Transverse colon (tissue), 4 donors: ENCODE data around the gene NLRP12. TPM values are rescaled to one million over a fixed set of nuclear protein-coding genes. Genes with fewer than 3 reads are reported as not detected.
A peak's percentile ranks its signal among the peaks of the same experiment; 100 is the strongest.
"Not testable (repeated sequence)": the region's sequence is repeated elsewhere in the genome, so short reads cannot be mapped to it uniquely, and the experiment has no call there.

Experiments used
- DNase-seq: peaks from one replicate; pipeline ENCODE4 v3.0.0-alpha.2; 2019
- H3K27ac ChIP-seq, 4 donors: fragments of 200-600 bp; sonication (generic); 2 replicates each; pipeline ENCODE4 v1.5.1; 2016 to 2018; ENCODE audit warnings: inconsistent platforms in 4 of 4
- H3K27me3 ChIP-seq: fragments of 200-600 bp; sonication (generic); 2 replicates; pipeline ENCODE4 v1.5.1; 2017; ENCODE audit warnings: inconsistent platforms
- H3K36me3 ChIP-seq, 4 donors: fragments of 200-600 bp; sonication (generic); 2 replicates each; pipeline ENCODE4 v1.5.1; 2017 to 2019; ENCODE audit warnings: inconsistent platforms in 4 of 4
- H3K4me1 ChIP-seq, 4 donors: fragments of 200-600 bp; sonication (generic); 2 replicates each; pipeline ENCODE4 v1.5.1; 2017 to 2020; ENCODE audit warnings: inconsistent platforms in 4 of 4
- H3K4me3 ChIP-seq, 4 donors: fragments of 200-600 bp; sonication (generic); 1 replicate in 1 of 4; 2 replicates in 3 of 4; pipeline versions ENCODE4 v1.5.1 to v1.6.1; 2017 to 2019; ENCODE audit warnings: inconsistent platforms in 4 of 4
- H3K9me3 ChIP-seq, 2 donors: fragments of 200-600 bp; sonication (generic); 2 replicates each; pipeline ENCODE4 v1.5.1; 2017 to 2019; ENCODE audit warnings: inconsistent platforms in 2 of 2
- CTCF ChIP-seq, 5 experiments: fragments of 200-600 bp in 3 of 5; fragments of 450-650 bp in 2 of 5; sonication (generic) in 3 of 5; IDR thresholded peaks; 1 replicate in 2 of 5; 2 replicates in 3 of 5; pipeline ENCODE4 v1.5.1; 2016 to 2017; ENCODE audit warnings: antibody characterized with exemption in 5 of 5, inconsistent platforms in 3 of 5, mild to moderate bottlenecking in 2 of 5, moderate library complexity in 1 of 5
- EP300 ChIP-seq: sonication (generic); formaldehyde crosslinking; IDR thresholded peaks from one replicate; pipeline ENCODE4 v1.6.1; 2017; ENCODE audit warnings: antibody characterized with exemption, low read depth
- POLR2A ChIP-seq: fragments of 450-650 bp; IDR thresholded peaks from one replicate; pipeline ENCODE4 v1.6.1; 2016; ENCODE audit warnings: antibody characterized with exemption, mild to moderate bottlenecking, moderate library complexity
- POLR2AphosphoS5 ChIP-seq, 3 donors: sonication (generic); formaldehyde crosslinking; IDR thresholded peaks; one replicate each; pipeline ENCODE4 v1.6.1; 2016; ENCODE audit warnings: antibody characterized with exemption in 3 of 3
- WGBS, 2 donors: methylation state at CpG; one replicate each; pipeline ENCODE4 v1.1.5; 2018; ENCODE audit warnings: low coverage in 1 of 2; 5-methylcytosine and 5-hydroxymethylcytosine counted together
- in situ Hi-C, 4 donors: fragments of 200-750 bp; cut with MboI; loops; one replicate each; pipeline versions ENCODE4 v1.15.0 to v1.15.1; 2017; ENCODE audit warnings: low sequenced_read_pairs in 3 of 4, low pct_ligation_motif_present in 1 of 4, low pct_unique_long_range_greater_than_20kb in 1 of 4
- intact Hi-C: fragments of 100-400 bp; cut with DNase I; formaldehyde crosslinking; loops from one replicate; pipeline ENCODE4 v1.15.1; 2023; ENCODE audit warnings: low total_unique reads
- total RNA-seq, 4 donors: library from RNA; depleted of rRNA; stranded (reverse); fragments of >200 nt; gene quantifications; one replicate each; pipeline ENCODE4 v1.1.0, GENCODE V29; 2016

The NLRP12 gene
- total RNA-seq, 4 donors from 2014 or later, result 0.16 TPM; not detected in 3

- Histone ChIP-seq H3K36me3 (no peaks in the 10 kb centered on the region), H3K4me3 (no peak overlapping the region), H3K27me3 (peaks cover 5% of the 10 kb centered on the region), H3K9me3 (no peaks in the 10 kb centered on the region), H3K4me1 (no peaks in the 10 kb centered on the region), H3K27ac (no peak overlapping the region)
- 51 to 74% methylated on average over 7 to 18 of the region's 18 CpGs for WGBS, 2 donors
- DNase-seq, result no peak
- in situ Hi-C loops, result no loop called here
- no peak for TF ChIP-seq EP300
- no peak for TF ChIP-seq POLR2A
- TF ChIP-seq CTCF (IDR thresholded peaks at IDR 0.05), result no peak
- no peak for TF ChIP-seq POLR2AphosphoS5 (IDR thresholded peaks at IDR 0.05)
- intact Hi-C loops, result loop anchor here (5.0 kb wide), 1 partner anchor 517 kb away; no protein-coding TSS in a partner anchor
These were observed 48.6 kb downstream of the NLRP12 start for GRCh38 chr19:53775524-53775923.

- H3K4me3 ChIP-seq, DNase-seq, H3K9me3 ChIP-seq, in situ Hi-C loops, H3K27me3 ChIP-seq, H3K36me3 ChIP-seq, H3K27ac ChIP-seq, H3K4me1 ChIP-seq, intact Hi-C loops: not testable (repeated sequence)
- 0 to 46% methylated on average over 1 to 7 of the region's 7 CpGs for WGBS, 2 donors
These were observed 49.6 kb downstream of the NLRP12 start for GRCh38 chr19:53774491-53774890.

DNA sequence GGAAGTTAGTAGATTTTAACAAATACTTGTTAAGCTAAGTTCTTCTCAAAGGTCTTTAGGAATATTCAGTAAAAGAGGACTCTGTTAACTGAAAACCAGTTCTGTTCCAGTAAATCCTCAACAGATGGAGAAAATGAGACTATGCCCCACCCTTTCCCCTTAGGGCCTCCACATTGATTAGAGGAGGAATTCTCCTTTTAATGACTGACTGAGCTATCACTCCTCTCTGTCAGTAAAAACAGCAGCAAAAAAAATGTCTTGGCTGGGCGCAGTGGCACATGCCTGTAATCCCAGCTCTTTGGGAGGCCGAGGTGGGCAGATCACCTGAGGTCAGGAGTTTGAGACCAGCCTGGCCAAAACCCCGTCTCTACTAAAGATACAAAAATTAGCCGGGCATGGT is 50.1 kb downstream of the NLRP12 start:
- Histone ChIP-seq H3K27ac (no peak overlapping the region), H3K4me1 (no peaks in the 10 kb centered on the region), H3K27me3 (peaks cover 5% of the 10 kb centered on the region), H3K36me3 (no peaks in the 10 kb centered on the region), H3K9me3 (no peaks in the 10 kb centered on the region), H3K4me3 (no peak overlapping the region)
- WGBS, 2 donors, result 68% methylated on average over 4 of the region's 4 CpGs; no CpG with 5 or more reads in 1 of the 2 donors
- intact Hi-C loops, result no loop called here
- DNase-seq, result no peak
- TF ChIP-seq CTCF (IDR thresholded peaks at IDR 0.05), result no peak
- TF ChIP-seq POLR2AphosphoS5 (IDR thresholded peaks at IDR 0.05), result no peak
- TF ChIP-seq EP300, result no peak
- TF ChIP-seq POLR2A, result no peak
- in situ Hi-C loops, result no loop called here

- Histone ChIP-seq H3K27ac (no peak overlapping the region), H3K27me3 (peaks cover 5% of the 10 kb centered on the region), H3K4me1 (no peaks in the 10 kb centered on the region), H3K36me3 (no peaks in the 10 kb centered on the region), H3K4me3 (no peak overlapping the region), H3K9me3 (no peaks in the 10 kb centered on the region)
- TF ChIP-seq CTCF (IDR thresholded peaks at IDR 0.05) (peak; percentile 53 to 62 (median 58)), POLR2AphosphoS5 (IDR thresholded peaks at IDR 0.05) (no peak), POLR2A (no peak), EP300 (no peak)
- peak; percentile 21 for DNase-seq
- 13 to 38% methylated on average over 1 to 5 of the region's 5 CpGs for WGBS, 2 donors
- intact Hi-C loops, result no loop called here
- in situ Hi-C loops, result no loop called here
These were observed 51.2 kb downstream of the NLRP12 start for GRCh38 chr19:53772943-53773342.

- Histone ChIP-seq H3K27ac (no peak overlapping the region), H3K9me3 (no peaks in the 10 kb centered on the region), H3K4me1 (no peaks in the 10 kb centered on the region), H3K27me3 (peaks cover 5% of the 10 kb centered on the region), H3K4me3 (no peak overlapping the region), H3K36me3 (no peaks in the 10 kb centered on the region)
- in situ Hi-C loops, result no loop called here
- DNase-seq, result no peak
- intact Hi-C loops, result no loop called here
- WGBS, 2 donors, result 37 to 40% methylated on average over 4 of the region's 4 CpGs
- no peak for TF ChIP-seq CTCF (IDR thresholded peaks at IDR 0.05)
- no peak for TF ChIP-seq POLR2AphosphoS5 (IDR thresholded peaks at IDR 0.05)
- TF ChIP-seq EP300, result no peak
- no peak for TF ChIP-seq POLR2A
These were observed 53.0 kb downstream of the NLRP12 start for GRCh38 chr19:53771144-53771543.

- H3K27ac ChIP-seq, in situ Hi-C loops, H3K4me3 ChIP-seq, H3K36me3 ChIP-seq, H3K9me3 ChIP-seq, H3K27me3 ChIP-seq, intact Hi-C loops, H3K4me1 ChIP-seq, DNase-seq: not testable (repeated sequence)
- WGBS, 2 donors, result 88% methylated on average over 12 of the region's 12 CpGs; no CpG with 5 or more reads in 1 of the 2 donors
These were observed 54.3 kb downstream of the NLRP12 start for GRCh38 chr19:53769696-53770309.
